Endometrial microvascular endothelial cells (primary cell): ENCODE results near the gene KRT15. TPM values are rescaled to one million over a fixed set of nuclear protein-coding genes. Genes with fewer than 3 reads are reported as not detected.

ENCODE experiments used
- in situ Hi-C: cut with HindIII; loops from 2 replicates; pipeline ENCODE4 v1.10.0; 2017; ENCODE audit warnings: low sequenced_read_pairs, low pct_unique_long_range_greater_than_20kb; ENCODE audit errors: inconsistent ontology term
- total RNA-seq: library from RNA; depleted of rRNA; stranded (reverse); fragments of >200 nt; gene quantifications from one replicate; pipeline ENCODE4 v1.2.3, GENCODE V29; 2015; ENCODE audit errors: inconsistent ontology term

The KRT15 gene
- total RNA-seq, 1 donor from 2014 or later, result 14.1 TPM

- in situ Hi-C loops, result no loop called here
Measured at GRCh38 chr17:41531993-41532392, 13.3 kb upstream of the KRT15 start.

GRCh38 chr17:41530062-41531048 is 11.7 kb upstream of the KRT15 start:
- in situ Hi-C loops, result no loop called here

GRCh38 chr17:41529491-41529915 is 10.8 kb upstream of the KRT15 start:
- in situ Hi-C loops, result no loop called here

GRCh38 chr17:41528959-41529353 is 10.3 kb upstream of the KRT15 start:
- in situ Hi-C loops, result no loop called here

- in situ Hi-C loops, result no loop called here
Measured at GRCh38 chr17:41527063-41528023, 8.7 kb upstream of the KRT15 start.

GRCh38 chr17:41524261-41524660 is 5.6 kb upstream of the KRT15 start:
- in situ Hi-C loops, result no loop called here

GRCh38 chr17:41523787-41524186 is 5.1 kb upstream of the KRT15 start:
- in situ Hi-C loops, result no loop called here

GRCh38 chr17:41523225-41523593 is 4.5 kb upstream of the KRT15 start:
- in situ Hi-C loops, result no loop called here

- in situ Hi-C loops, result no loop called here
Measured at GRCh38 chr17:41522301-41523224, 3.9 kb upstream of the KRT15 start.

GRCh38 chr17:41521574-41522261 is 3.0 kb upstream of the KRT15 start:
- in situ Hi-C loops, result no loop called here

GRCh38 chr17:41520821-41521521 is 2.3 kb upstream of the KRT15 start:
- in situ Hi-C loops, result no loop called here

GRCh38 chr17:41519501-41520224 is 973 bp upstream of the KRT15 start:
- in situ Hi-C loops, result no loop called here

GRCh38 chr17:41518031-41518430 is 659 bp downstream of the KRT15 start:
- in situ Hi-C loops, result no loop called here

GRCh38 chr17:41516830-41517283 is 1.8 kb downstream of the KRT15 start:
- in situ Hi-C loops, result no loop called here

- in situ Hi-C loops, result no loop called here
Measured at GRCh38 chr17:41516147-41516829, 2.4 kb downstream of the KRT15 start.

GRCh38 chr17:41513168-41513547 is 5.5 kb downstream of the KRT15 start:
- in situ Hi-C loops, result no loop called here
